ENCODE results near the gene KDM6B. TPM values are rescaled to one million over a fixed set of nuclear protein-coding genes. Genes with fewer than 3 reads are reported as not detected.

The KDM6B gene
- total RNA-seq, 2 experiments from 2014 or later = 12.3 to 12.8 TPM

- POLR2A ChIA-PET = no interaction called here
- H3K36me3 Mint-ChIP-seq (ENCODE audit: low read depth) = peaks cover 4% of the 10 kb centered on the region
- DNase-seq = peak; percentile 87
- H3K27me3 Mint-ChIP-seq = no peaks in the 10 kb centered on the region
- H3K4me3 Mint-ChIP-seq = peak overlapping the region; percentile 98
- peak overlapping the region; percentile 97 for H3K27ac Mint-ChIP-seq
- CTCF ChIA-PET = interaction anchor here (1.3 to 3.4 kb wide), 4 partner anchors 7 to 59 kb away, joined by 3 to 12 read pairs (median 4); partner anchors contain the start of gene KDM6B
- no peaks in the 10 kb centered on the region for H3K9me3 Mint-ChIP-seq
- peaks cover 42% of the 10 kb centered on the region for H3K4me1 Mint-ChIP-seq
These were observed 9.7 kb downstream of the KDM6B start for GRCh38 chr17:7843536-7844291.

GRCh38 chr17:7844292-7845154, 10.5 kb downstream of the KDM6B start:
- POLR2A ChIA-PET = interaction anchor here (1.5 kb wide), 1 partner anchor 9 kb away, joined by 4 read pairs; no protein-coding TSS in a partner anchor
- H3K9me3 Mint-ChIP-seq = no peaks in the 10 kb centered on the region
- H3K27ac Mint-ChIP-seq = peak overlapping the region; percentile 97
- peaks cover 4% of the 10 kb centered on the region for H3K36me3 Mint-ChIP-seq (ENCODE audit: low read depth)
- H3K4me1 Mint-ChIP-seq = peaks cover 34% of the 10 kb centered on the region
- CTCF ChIA-PET = interaction anchor here (0.6 to 2.4 kb wide), 13 partner anchors 9 to 211 kb away, joined by 3 to 19 read pairs (median 3); partner anchors contain the start of genes CYB5D1, KDM6B and NAA38
- H3K27me3 Mint-ChIP-seq = no peaks in the 10 kb centered on the region
- peak; percentile 91 for DNase-seq
- peak overlapping the region; percentile 98 for H3K4me3 Mint-ChIP-seq

GRCh38 chr17:7845359-7846062, 11.5 kb downstream of the KDM6B start:
- DNase-seq = no peak
- H3K36me3 Mint-ChIP-seq (ENCODE audit: low read depth) = peaks cover 6% of the 10 kb centered on the region
- ChIA-PET POLR2A (interaction anchor here (1.5 kb wide), 1 partner anchor 10 kb away, joined by 4 read pairs; no protein-coding TSS in a partner anchor), CTCF (interaction anchor here (1.0 to 2.4 kb wide), 10 partner anchors 10 to 144 kb away, joined by 3 to 19 read pairs (median 4); partner anchors contain the start of genes CYB5D1, KDM6B and NAA38)
- peak overlapping the region; percentile 97 for H3K27ac Mint-ChIP-seq
- no peaks in the 10 kb centered on the region for H3K9me3 Mint-ChIP-seq
- no peaks in the 10 kb centered on the region for H3K27me3 Mint-ChIP-seq
- H3K4me3 Mint-ChIP-seq = peak overlapping the region; percentile 98
- H3K4me1 Mint-ChIP-seq = peaks cover 30% of the 10 kb centered on the region

- peaks cover 29% of the 10 kb centered on the region for H3K4me1 Mint-ChIP-seq
- H3K4me3 Mint-ChIP-seq = no peak overlapping the region
- H3K9me3 Mint-ChIP-seq = no peaks in the 10 kb centered on the region
- peaks cover 6% of the 10 kb centered on the region for H3K36me3 Mint-ChIP-seq (ENCODE audit: low read depth)
- H3K27ac Mint-ChIP-seq = peak overlapping the region; percentile 25
- H3K27me3 Mint-ChIP-seq = no peaks in the 10 kb centered on the region
- DNase-seq = no peak
- POLR2A ChIA-PET = no interaction called here
- CTCF ChIA-PET = interaction anchor here (1.3 to 2.4 kb wide), 3 partner anchors 11 kb away, joined by 3 to 19 read pairs (median 9); partner anchors contain the start of genes CYB5D1 and NAA38
These were observed 12.2 kb downstream of the KDM6B start for GRCh38 chr17:7846063-7846735.

- peaks cover 34% of the 10 kb centered on the region for H3K4me1 Mint-ChIP-seq
- no peak overlapping the region for H3K4me3 Mint-ChIP-seq
- POLR2A ChIA-PET = no interaction called here
- H3K27me3 Mint-ChIP-seq = no peaks in the 10 kb centered on the region
- no peak for DNase-seq
- peaks cover 6% of the 10 kb centered on the region for H3K36me3 Mint-ChIP-seq (ENCODE audit: low read depth)
- CTCF ChIA-PET = interaction anchor here (1.3 to 2.4 kb wide), 2 partner anchors 10 to 12 kb away, joined by 3 to 19 read pairs; partner anchors contain the start of gene NAA38
- peak overlapping the region; percentile 31 for H3K27ac Mint-ChIP-seq
- H3K9me3 Mint-ChIP-seq = no peaks in the 10 kb centered on the region
These were observed 13.0 kb downstream of the KDM6B start for GRCh38 chr17:7846765-7847661.

- Mint-ChIP-seq H3K36me3 (ENCODE audit: low read depth) (peaks cover 2% of the 10 kb centered on the region), H3K4me1 (peaks cover 31% of the 10 kb centered on the region), H3K27me3 (no peaks in the 10 kb centered on the region), H3K9me3 (no peaks in the 10 kb centered on the region), H3K4me3 (no peak overlapping the region), H3K27ac (no peak overlapping the region)
- ChIA-PET CTCF (no interaction called here), POLR2A (interaction anchor here (0.6 kb wide), 1 partner anchor 8 kb away, joined by 3 read pairs; no protein-coding TSS in a partner anchor)
- DNase-seq = no peak
These were observed 14.1 kb downstream of the KDM6B start for GRCh38 chr17:7848131-7848579.

- H3K4me1 Mint-ChIP-seq = peaks cover 31% of the 10 kb centered on the region
- CTCF ChIA-PET = interaction anchor here (1.6 kb wide), 1 partner anchor 13 kb away, joined by 4 read pairs; no protein-coding TSS in a partner anchor
These were observed 14.7 kb downstream of the KDM6B start for GRCh38 chr17:7848739-7849129.

GRCh38 chr17:7849130-7849750, 15.2 kb downstream of the KDM6B start:
- peaks cover 31% of the 10 kb centered on the region for H3K4me1 Mint-ChIP-seq
- no peaks in the 10 kb centered on the region for H3K9me3 Mint-ChIP-seq
- no peak overlapping the region for H3K4me3 Mint-ChIP-seq
- H3K27me3 Mint-ChIP-seq = no peaks in the 10 kb centered on the region
- POLR2A ChIA-PET = no interaction called here
- CTCF ChIA-PET = interaction anchor here (0.8 to 1.6 kb wide), 2 partner anchors 14 to 141 kb away, joined by 3 to 4 read pairs; no protein-coding TSS in a partner anchor
- no peak for DNase-seq
- H3K36me3 Mint-ChIP-seq (ENCODE audit: low read depth) = peaks cover 2% of the 10 kb centered on the region
- H3K27ac Mint-ChIP-seq = no peak overlapping the region

More at GRCh38 chr17:7848739-7849129, 14.7 kb downstream of the KDM6B start:
- no peak overlapping the region for H3K27ac Mint-ChIP-seq
- no peaks in the 10 kb centered on the region for H3K27me3 Mint-ChIP-seq
- POLR2A ChIA-PET = no interaction called here
- DNase-seq = no peak
- H3K4me3 Mint-ChIP-seq = no peak overlapping the region
- H3K36me3 Mint-ChIP-seq (ENCODE audit: low read depth) = peaks cover 2% of the 10 kb centered on the region
- H3K9me3 Mint-ChIP-seq = no peaks in the 10 kb centered on the region

- DNase-seq = no peak
- H3K4me3 Mint-ChIP-seq = no peak overlapping the region
- CTCF ChIA-PET = interaction anchor here (0.8 to 2.0 kb wide), 5 partner anchors 8 to 141 kb away, joined by 3 to 12 read pairs (median 4); no protein-coding TSS in a partner anchor
- peaks cover 29% of the 10 kb centered on the region for H3K4me1 Mint-ChIP-seq
- no peak overlapping the region for H3K27ac Mint-ChIP-seq
- peaks cover 2% of the 10 kb centered on the region for H3K36me3 Mint-ChIP-seq (ENCODE audit: low read depth)
- H3K27me3 Mint-ChIP-seq = no peaks in the 10 kb centered on the region
- H3K9me3 Mint-ChIP-seq = no peaks in the 10 kb centered on the region
- POLR2A ChIA-PET = no interaction called here
These were observed 15.9 kb downstream of the KDM6B start for GRCh38 chr17:7849751-7850504.
